Smooth muscle cell (in vitro differentiated cells): ENCODE data around the gene FRK. TPM values are rescaled to one million over a fixed set of nuclear protein-coding genes. Genes with fewer than 3 reads are reported as not detected.

ENCODE experiments used
- DNase-seq: peaks from one replicate; lab custom pipeline; 2025; ENCODE audit not compliant: unreplicated experiment; lab: John Stamatoyannopoulos, UW
- H2AFZ ChIP-seq: fragments of 200-600 bp; sonication (generic); 2 replicates; pipeline ENCODE4 v1.6.0; 2016; ENCODE audit warnings: antibody characterized with exemption, low read depth, mild to moderate bottlenecking
- H3F3A ChIP-seq: fragments of 200-600 bp; sonication (generic); 2 replicates; pipeline ENCODE4 v1.6.0; 2017; ENCODE audit warnings: antibody characterized with exemption, low read depth
- H3K27ac ChIP-seq: fragments of 200-600 bp; sonication (generic); 2 replicates; pipeline ENCODE4 v1.5.1; 2016; ENCODE audit warnings: low read depth, mild to moderate bottlenecking
- H3K27me3 ChIP-seq: fragments of 200-600 bp; sonication (generic); 2 replicates; pipeline ENCODE4 v1.6.1; 2016; ENCODE audit warnings: low read depth, mild to moderate bottlenecking
- H3K36me3 ChIP-seq: fragments of 200-600 bp; sonication (generic); 2 replicates; pipeline ENCODE4 v1.5.1; 2016; ENCODE audit warnings: low read depth
- H3K4me1 ChIP-seq: fragments of 200-600 bp; sonication (generic); 2 replicates; pipeline ENCODE4 v1.5.1; 2016; ENCODE audit warnings: low read depth
- H3K4me2 ChIP-seq: fragments of 200-600 bp; sonication (generic); 2 replicates; pipeline ENCODE4 v1.6.0; 2016; ENCODE audit warnings: mild to moderate bottlenecking
- H3K4me3 ChIP-seq: fragments of 200-600 bp; sonication (generic); 2 replicates; pipeline ENCODE4 v1.5.1; 2016; ENCODE audit warnings: mild to moderate bottlenecking
- H3K79me2 ChIP-seq: fragments of 200-600 bp; sonication (generic); 2 replicates; pipeline ENCODE4 v1.6.0; 2016; ENCODE audit warnings: low read depth, mild to moderate bottlenecking
- H3K9ac ChIP-seq: fragments of 200-600 bp; sonication (generic); 2 replicates; pipeline ENCODE4 v1.6.0; 2016; ENCODE audit warnings: low read depth
- H3K9me3 ChIP-seq: fragments of 200-600 bp; sonication (generic); replicated peaks from 2 replicates; pipeline ENCODE4 v1.5.1; 2016; ENCODE audit warnings: low read depth
- H4K20me1 ChIP-seq: fragments of 200-600 bp; sonication (generic); 2 replicates; pipeline ENCODE4 v1.6.0; 2016; ENCODE audit warnings: low read depth
- CTCF ChIP-seq: fragments of 200-600 bp; sonication (generic); IDR thresholded peaks from 2 replicates; pipeline ENCODE4 v1.5.1; 2017; ENCODE audit warnings: borderline replicate concordance, mild to moderate bottlenecking, antibody characterized with exemption; ENCODE audit not compliant: insufficient read depth, poor library complexity, severe bottlenecking
- WGBS: methylation state at CpG from one replicate; pipeline ENCODE4 v1.1.7; 2016; ENCODE audit warnings: low lambda C conversion rate; 5-methylcytosine and 5-hydroxymethylcytosine counted together
- polyA plus RNA-seq: library from polyadenylated mRNA; unstranded; fragments of >200 nt; fragmentation: Nextera tagmentation; extraction: Ambion mirVana; gene quantifications from 2 replicates; pipeline ENCODE4 v1.2.1, GENCODE V29; 2016
- total RNA-seq: library from RNA; depleted of rRNA; stranded (reverse); fragments of >200 nt; gene quantifications from 2 replicates; pipeline ENCODE4 v1.2.3, GENCODE V29; 2014

The FRK gene
- total and polyA plus RNA-seq, 2 experiments from 2014 or later = 0.11 to 1.4 TPM

- Histone ChIP-seq H3K9ac (no peak overlapping the region), H3K79me2 (no peaks in the 10 kb centered on the region), H3K4me1 (no peaks in the 10 kb centered on the region), H3K27ac (peak overlapping the region; percentile 8), H3F3A (peaks cover 11% of the 10 kb centered on the region), H3K4me2 (peak overlapping the region; percentile 64), H3K4me3 (no peak overlapping the region), H3K9me3 (no peaks in the 10 kb centered on the region), H3K36me3 (no peaks in the 10 kb centered on the region), H3K27me3 (no peaks in the 10 kb centered on the region), H2AFZ (no peak overlapping the region), H4K20me1 (no peaks in the 10 kb centered on the region)
- WGBS = 23% methylated on average over 1 of the region's 1 CpG
- no peak for TF ChIP-seq CTCF
- DNase-seq = no peak
These were observed 48.2 kb downstream of the FRK start for GRCh38 chr6:116012471-116012949.

- Histone ChIP-seq H3K4me1 (no peaks in the 10 kb centered on the region), H3K9me3 (no peaks in the 10 kb centered on the region), H3K36me3 (no peaks in the 10 kb centered on the region), H4K20me1 (no peaks in the 10 kb centered on the region), H3K79me2 (no peaks in the 10 kb centered on the region), H3K27me3 (no peaks in the 10 kb centered on the region), H2AFZ (no peak overlapping the region), H3K4me3 (no peak overlapping the region), H3K9ac (no peak overlapping the region), H3K27ac (peak overlapping the region; percentile 8), H3K4me2 (peak overlapping the region; percentile 64), H3F3A (peaks cover 11% of the 10 kb centered on the region)
- 72% methylated on average over 3 of the region's 3 CpGs for WGBS
- DNase-seq = no peak
- no peak for TF ChIP-seq CTCF
These were observed 49.2 kb downstream of the FRK start for GRCh38 chr6:116011520-116011919.

GRCh38 chr6:116010790-116011401 is 49.8 kb downstream of the FRK start:
- no peaks in the 10 kb centered on the region for H3K4me1 ChIP-seq
- H3K27ac ChIP-seq = peak overlapping the region; percentile 8
- no peaks in the 10 kb centered on the region for H3K9me3 ChIP-seq
- peak overlapping the region; percentile 64 for H3K4me2 ChIP-seq
- no peak overlapping the region for H2AFZ ChIP-seq
- H3K27me3 ChIP-seq = no peaks in the 10 kb centered on the region
- TF ChIP-seq CTCF = peak; percentile 85
- no peak overlapping the region for H3K9ac ChIP-seq
- H3K79me2 ChIP-seq = no peaks in the 10 kb centered on the region
- no peaks in the 10 kb centered on the region for H4K20me1 ChIP-seq
- no peak for DNase-seq
- peaks cover 11% of the 10 kb centered on the region for H3F3A ChIP-seq
- WGBS = 29% methylated on average over 3 of the region's 3 CpGs
- H3K4me3 ChIP-seq = no peak overlapping the region
- H3K36me3 ChIP-seq = no peaks in the 10 kb centered on the region

GRCh38 chr6:116010386-116010785 is 50.3 kb downstream of the FRK start:
- DNase-seq = no peak

More at GRCh38 chr6:116010386-116010785, 50.3 kb downstream of the FRK start:
- Histone ChIP-seq H3K4me2 (no peak overlapping the region), H3K79me2 (no peaks in the 10 kb centered on the region), H3K27me3 (no peaks in the 10 kb centered on the region), H3K27ac (no peak overlapping the region), H2AFZ (no peak overlapping the region), H3K36me3 (no peaks in the 10 kb centered on the region), H4K20me1 (no peaks in the 10 kb centered on the region), H3K9me3 (no peaks in the 10 kb centered on the region), H3K4me1 (no peaks in the 10 kb centered on the region), H3K9ac (no peak overlapping the region), H3K4me3 (no peak overlapping the region), H3F3A (peaks cover 11% of the 10 kb centered on the region)
- no peak for TF ChIP-seq CTCF
- WGBS = 88% methylated on average over 3 of the region's 3 CpGs
